ENCODE measurements around the gene CAPN11.

DNA sequence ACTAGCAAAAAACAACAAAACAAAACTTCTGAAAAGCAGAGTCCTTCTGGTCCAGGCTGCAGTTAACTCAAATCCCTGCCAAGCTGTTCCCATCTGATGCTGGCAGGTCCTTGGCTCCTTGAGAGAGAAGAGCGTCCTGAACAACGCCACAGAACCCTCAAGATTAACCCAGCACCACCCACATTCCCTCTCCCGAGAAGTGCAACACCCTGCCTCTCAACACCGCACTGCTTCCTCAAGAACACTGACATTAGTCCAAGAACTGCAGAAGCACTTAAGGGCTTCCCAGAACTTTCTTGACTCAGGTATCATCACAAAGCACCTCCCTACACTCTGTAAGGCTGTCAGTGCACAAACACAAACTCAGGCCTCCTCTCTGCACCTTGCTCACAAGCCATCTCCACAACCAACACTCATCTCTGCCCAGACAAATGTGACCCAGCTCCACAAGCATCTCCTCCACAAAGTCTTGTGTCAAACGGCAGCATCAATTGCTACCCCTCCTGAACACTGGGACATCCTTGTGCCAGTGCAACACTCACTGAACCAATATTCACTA lies 38.8 kb upstream of the CAPN11 start:
- TF ChIP-seq EP300 (conservative IDR thresholded peaks at IDR 0.05; ENCODE audit: poor library complexity, severe bottlenecking) (no peak), RAD21 (conservative IDR thresholded peaks at IDR 0.05) (no peak), TAF1 (IDR thresholded peaks at IDR 0.05; ENCODE audit: low read depth) (no peak), EZH2 (IDR thresholded peaks at IDR 0.05; ENCODE audit: borderline replicate concordance, insufficient read depth, low read length, poor library complexity, severe bottlenecking) (no peak)
- TF ChIP-seq, protein P1, sequence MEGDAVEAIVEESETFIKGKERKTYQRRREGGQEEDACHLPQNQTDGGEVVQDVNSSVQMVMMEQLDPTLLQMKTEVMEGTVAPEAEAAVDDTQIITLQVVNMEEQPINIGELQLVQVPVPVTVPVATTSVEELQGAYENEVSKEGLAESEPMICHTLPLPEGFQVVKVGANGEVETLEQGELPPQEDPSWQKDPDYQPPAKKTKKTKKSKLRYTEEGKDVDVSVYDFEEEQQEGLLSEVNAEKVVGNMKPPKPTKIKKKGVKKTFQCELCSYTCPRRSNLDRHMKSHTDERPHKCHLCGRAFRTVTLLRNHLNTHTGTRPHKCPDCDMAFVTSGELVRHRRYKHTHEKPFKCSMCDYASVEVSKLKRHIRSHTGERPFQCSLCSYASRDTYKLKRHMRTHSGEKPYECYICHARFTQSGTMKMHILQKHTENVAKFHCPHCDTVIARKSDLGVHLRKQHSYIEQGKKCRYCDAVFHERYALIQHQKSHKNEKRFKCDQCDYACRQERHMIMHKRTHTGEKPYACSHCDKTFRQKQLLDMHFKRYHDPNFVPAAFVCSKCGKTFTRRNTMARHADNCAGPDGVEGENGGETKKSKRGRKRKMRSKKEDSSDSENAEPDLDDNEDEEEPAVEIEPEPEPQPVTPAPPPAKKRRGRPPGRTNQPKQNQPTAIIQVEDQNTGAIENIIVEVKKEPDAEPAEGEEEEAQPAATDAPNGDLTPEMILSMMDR (IDR thresholded peaks at IDR 0.05; ENCODE audit: poor library complexity, severe bottlenecking): no peak

All from neural cell (in vitro differentiated cells).